GM12892 (cell line): ENCODE results near the gene ATP2A1.
A peak's percentile ranks its signal among the peaks of the same experiment; 100 is the strongest.
"Not testable (repeated sequence)": the region's sequence is repeated elsewhere in the genome, so short reads cannot be mapped to it uniquely, and the experiment has no call there.

ENCODE experiments used
- DNase-seq: peaks from one replicate; pipeline ENCODE4 v3.0.0; 2011; ENCODE audit not compliant: insufficient read length
- FAIRE-seq: peaks from 2 replicates; lab custom pipeline; 2011; peaks lifted over from hg19 to GRCh38; lab: Jason Lieb, UNC
- POLR2A ChIP-seq: IDR thresholded peaks from 2 replicates; pipeline ENCODE4 v1.6.1; 2011; ENCODE audit warnings: low read depth, low read length, control low read depth
- POLR2AphosphoS5 ChIP-seq: IDR thresholded peaks from 2 replicates; pipeline ENCODE4 v1.6.1; 2011; ENCODE audit warnings: low read depth, low read length, control low read depth
- TAF1 ChIP-seq: IDR thresholded peaks from 2 replicates; pipeline ENCODE4 v1.6.1; 2011; ENCODE audit warnings: low read depth, mild to moderate bottlenecking, control low read depth, low read length, borderline replicate concordance

Gene ATP2A1

DNA sequence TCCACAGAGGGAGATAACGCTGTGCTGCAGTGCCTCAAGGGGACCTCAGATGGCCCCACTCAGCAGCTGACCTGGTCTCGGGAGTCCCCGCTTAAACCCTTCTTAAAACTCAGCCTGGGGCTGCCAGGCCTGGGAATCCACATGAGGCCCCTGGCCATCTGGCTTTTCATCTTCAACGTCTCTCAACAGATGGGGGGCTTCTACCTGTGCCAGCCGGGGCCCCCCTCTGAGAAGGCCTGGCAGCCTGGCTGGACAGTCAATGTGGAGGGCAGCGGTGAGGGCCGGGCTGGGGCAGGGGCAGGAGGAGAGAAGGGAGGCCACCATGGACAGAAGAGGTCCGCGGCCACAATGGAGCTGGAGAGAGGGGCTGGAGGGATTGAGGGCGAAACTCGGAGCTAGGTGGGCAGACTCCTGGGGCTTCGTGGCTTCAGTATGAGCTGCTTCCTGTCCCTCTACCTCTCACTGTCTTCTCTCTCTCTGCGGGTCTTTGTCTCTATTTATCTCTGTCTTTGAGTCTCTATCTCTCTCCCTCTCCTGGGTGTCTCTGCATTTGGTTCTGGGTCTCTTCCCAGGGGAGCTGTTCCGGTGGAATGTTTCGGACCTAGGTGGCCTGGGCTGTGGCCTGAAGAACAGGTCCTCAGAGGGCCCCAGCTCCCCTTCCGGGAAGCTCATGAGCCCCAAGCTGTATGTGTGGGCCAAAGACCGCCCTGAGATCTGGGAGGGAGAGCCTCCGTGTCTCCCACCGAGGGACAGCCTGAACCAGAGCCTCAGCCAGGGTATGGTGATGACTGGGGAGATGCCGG lies 54.3 kb downstream of the ATP2A1 start:
- TF ChIP-seq POLR2AphosphoS5 (no peak), TAF1 (no peak), POLR2A (peak; percentile 25; the same call in 1 of the 2 replicates)
- no peak for FAIRE-seq

DNA sequence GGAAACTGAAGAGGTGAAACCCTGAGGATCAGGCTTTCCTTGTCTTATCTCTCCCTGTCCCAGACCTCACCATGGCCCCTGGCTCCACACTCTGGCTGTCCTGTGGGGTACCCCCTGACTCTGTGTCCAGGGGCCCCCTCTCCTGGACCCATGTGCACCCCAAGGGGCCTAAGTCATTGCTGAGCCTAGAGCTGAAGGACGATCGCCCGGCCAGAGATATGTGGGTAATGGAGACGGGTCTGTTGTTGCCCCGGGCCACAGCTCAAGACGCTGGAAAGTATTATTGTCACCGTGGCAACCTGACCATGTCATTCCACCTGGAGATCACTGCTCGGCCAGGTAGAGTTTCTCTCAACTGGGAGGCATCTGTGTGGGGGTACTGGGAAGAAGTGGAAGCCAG lies 54.9 kb downstream of the ATP2A1 start:
- FAIRE-seq (peak; percentile 33), DNase-seq (no peak)
- TF ChIP-seq POLR2AphosphoS5, result no peak
- TF ChIP-seq TAF1, result no peak
- no peak for TF ChIP-seq POLR2A

More for the DNA sequence above, 54.3 kb downstream of the ATP2A1 start:
- DNase-seq, result no peak

DNA sequence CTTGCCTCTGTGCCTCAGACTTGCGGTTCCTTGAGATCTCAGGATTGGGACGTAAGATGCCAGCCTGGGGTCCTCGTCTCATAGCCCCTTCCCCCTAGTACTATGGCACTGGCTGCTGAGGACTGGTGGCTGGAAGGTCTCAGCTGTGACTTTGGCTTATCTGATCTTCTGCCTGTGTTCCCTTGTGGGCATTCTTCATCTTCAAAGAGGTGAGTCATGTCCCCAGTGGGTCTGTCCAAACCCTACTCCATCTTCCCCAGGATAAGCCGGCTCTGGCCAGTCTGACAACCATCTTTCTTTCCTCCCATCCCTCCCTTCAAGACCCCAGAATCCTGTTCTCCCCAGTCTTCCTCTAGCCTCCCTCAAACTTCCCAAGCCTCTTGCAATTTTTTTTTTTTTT lies 57.1 kb downstream of the ATP2A1 start:
- no peak for FAIRE-seq
- no peak for DNase-seq
- TF ChIP-seq POLR2A (no peak), POLR2AphosphoS5 (no peak), TAF1 (no peak)

DNA sequence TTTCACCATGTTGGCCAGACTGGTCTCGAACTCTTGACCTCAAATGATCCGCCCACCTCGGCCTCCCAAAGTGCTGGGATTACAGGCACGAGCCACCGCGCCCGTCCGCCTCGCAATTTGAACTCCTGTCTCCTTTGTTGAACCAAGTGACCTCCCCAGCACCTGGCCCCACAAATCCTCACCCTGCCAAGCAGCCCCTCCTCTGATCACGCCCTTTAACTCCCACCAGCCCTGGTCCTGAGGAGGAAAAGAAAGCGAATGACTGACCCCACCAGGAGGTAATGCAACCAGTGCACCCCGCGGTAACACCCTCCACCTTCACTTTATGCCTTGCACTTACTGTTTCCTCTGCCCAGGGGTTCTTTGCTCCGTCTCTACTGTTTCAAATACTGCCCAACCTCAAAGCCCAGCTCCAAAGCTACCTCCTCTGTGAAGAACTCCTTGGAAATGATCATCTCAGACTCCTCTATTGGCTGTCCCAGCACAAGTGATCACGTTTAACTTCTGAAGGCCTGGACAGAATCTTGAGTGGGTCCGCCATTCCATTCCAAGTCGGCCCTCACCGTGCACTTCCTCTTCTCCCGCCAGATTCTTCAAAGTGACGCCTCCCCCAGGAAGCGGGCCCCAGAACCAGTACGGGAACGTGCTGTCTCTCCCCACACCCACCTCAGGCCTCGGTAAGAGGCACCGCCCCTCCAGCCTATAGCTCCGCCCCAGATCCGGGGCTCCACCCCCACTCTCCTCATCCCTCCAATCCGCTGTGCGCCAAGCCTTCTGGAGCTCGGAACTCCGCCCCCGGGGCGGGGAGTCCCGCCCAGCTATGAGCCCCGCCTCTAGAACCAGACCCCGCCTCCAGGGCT lies 57.9 kb downstream of the ATP2A1 start:
- peak; percentile 17 for FAIRE-seq
- TF ChIP-seq POLR2AphosphoS5 (no peak), TAF1 (no peak), POLR2A (no peak)
- DNase-seq, result peak; percentile 91

DNA sequence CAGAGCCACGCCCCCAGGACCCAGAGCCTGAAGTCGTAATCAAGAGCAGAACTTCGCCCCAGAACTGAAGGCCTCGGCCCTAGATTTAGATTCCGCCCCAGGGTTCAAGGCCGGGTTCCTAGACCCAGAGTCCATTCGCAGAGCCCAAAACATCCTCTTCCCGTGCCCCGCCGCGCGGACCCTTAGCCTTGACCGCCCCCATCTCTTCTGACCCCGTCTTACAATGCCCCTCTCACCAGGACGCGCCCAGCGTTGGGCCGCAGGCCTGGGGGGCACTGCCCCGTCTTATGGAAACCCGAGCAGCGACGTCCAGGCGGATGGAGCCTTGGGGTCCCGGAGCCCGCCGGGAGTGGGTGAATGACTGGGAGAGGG lies 58.5 kb downstream of the ATP2A1 start:
- DNase-seq, result no peak
- FAIRE-seq, result no peak
- TF ChIP-seq POLR2AphosphoS5, result no peak
- TF ChIP-seq POLR2A, result peak; percentile 31; the same call in 1 of the 2 replicates
- no peak for TF ChIP-seq TAF1

DNA sequence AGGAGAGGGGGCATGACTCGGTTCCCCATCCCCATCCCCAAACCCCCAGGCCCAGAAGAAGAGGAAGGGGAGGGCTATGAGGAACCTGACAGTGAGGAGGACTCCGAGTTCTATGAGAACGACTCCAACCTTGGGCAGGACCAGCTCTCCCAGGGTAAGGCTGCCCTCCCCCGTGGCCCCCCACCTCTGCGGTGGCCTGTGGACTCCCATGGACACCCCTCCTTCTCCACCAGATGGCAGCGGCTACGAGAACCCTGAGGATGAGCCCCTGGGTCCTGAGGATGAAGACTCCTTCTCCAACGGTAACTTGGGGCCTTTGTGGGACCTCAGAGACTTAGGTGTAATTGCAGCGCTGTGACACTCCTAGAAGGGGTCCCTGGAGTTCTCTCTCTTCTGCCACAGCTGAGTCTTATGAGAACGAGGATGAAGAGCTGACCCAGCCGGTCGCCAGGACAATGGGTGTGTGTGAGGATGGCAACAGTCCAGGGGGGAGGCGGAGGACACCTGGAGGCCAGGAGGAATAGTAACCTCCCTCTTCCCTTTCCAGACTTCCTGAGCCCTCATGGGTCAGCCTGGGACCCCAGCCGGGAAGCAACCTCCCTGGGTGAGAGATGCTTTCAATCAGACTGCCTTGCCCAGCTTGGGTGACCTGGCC lies 59.1 kb downstream of the ATP2A1 start:
- DNase-seq (no peak), FAIRE-seq (no peak)
- no peak for TF ChIP-seq TAF1

DNA sequence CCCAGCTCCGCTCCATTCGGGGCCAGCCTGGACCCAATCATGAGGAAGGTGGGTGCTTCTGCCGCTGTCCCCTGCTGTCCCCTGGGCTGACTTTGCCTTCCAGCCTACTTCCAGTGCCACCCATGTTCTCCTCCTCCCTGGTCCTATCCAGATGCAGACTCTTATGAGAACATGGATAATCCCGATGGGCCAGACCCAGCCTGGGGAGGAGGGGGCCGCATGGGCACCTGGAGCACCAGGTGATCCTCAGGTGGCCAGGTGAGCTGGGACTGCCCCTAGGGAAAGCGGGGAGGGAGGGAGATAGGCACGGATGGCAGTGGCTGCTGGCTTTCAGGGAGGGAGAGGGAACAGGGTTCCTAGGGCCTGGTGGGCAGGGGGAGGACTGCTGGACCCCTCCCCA lies 60.4 kb downstream of the ATP2A1 start:
- DNase-seq, result no peak
- TF ChIP-seq TAF1 (no peak), POLR2AphosphoS5 (no peak), POLR2A (no peak)
- no peak for FAIRE-seq

DNA sequence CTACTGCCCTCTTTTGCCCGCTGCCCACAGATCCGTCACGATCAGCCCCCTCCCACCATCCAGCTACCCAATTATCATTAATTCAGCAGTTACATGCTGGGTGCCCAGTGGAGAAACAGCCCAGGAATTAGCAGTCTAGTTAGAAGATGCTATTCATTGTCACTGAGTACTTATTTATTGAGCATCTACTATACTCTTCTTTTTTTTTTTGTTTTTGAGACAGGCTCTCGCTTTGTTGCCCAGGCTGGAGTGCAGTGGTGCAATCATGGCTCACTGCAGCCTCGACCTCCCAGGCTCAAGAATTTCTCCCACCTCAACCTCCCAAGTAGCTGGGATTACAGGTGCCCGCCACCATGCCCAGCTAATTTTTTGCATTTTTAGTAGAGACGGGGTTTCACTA lies 61.5 kb downstream of the ATP2A1 start:
- FAIRE-seq, DNase-seq: not testable (repeated sequence)

DNA sequence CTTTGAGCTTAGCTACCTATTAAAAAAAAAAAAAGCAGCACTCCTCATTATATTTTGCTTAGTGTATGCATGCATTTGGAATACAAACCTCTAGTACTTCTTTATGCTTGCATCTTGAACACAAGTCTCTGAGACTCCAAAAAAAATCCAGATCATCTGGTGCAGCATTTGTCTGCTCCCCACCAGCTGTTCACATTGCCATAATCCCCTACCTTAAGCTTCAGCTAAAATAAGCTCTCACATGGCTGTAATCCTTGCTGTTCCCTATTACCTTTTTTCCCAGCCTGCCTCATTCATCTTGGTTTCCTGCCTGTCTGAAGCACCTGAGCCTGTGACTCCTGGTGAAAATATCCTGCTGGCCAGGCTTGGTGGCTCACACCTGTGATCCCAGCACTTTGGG lies 65.0 kb downstream of the ATP2A1 start:
- DNase-seq (no peak), FAIRE-seq (no peak)
- no peak for TF ChIP-seq TAF1
- TF ChIP-seq POLR2AphosphoS5, result no peak
- no peak for TF ChIP-seq POLR2A

DNA sequence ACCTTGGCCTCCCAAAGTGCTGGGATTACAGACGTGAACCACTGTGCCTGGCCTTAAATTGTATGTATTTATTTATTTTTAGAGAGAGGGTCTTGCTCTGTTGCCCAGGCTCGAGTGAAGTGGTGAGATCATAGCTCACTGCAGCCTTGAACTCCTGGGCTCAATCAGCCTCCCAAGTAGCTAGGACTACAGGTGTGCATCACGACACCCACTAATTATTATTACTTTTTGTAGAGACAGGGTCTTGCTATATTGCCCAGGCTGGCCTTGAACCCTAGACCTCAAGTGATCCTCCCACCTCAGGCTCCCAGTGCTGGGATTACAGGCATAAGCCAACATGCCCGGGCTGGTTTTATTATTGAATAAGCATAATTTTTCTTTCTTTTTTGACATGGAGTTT lies 68.4 kb downstream of the ATP2A1 start:
- DNase-seq (no peak), FAIRE-seq (no peak)
- no peak for TF ChIP-seq POLR2AphosphoS5
- no peak for TF ChIP-seq TAF1
- no peak for TF ChIP-seq POLR2A

DNA sequence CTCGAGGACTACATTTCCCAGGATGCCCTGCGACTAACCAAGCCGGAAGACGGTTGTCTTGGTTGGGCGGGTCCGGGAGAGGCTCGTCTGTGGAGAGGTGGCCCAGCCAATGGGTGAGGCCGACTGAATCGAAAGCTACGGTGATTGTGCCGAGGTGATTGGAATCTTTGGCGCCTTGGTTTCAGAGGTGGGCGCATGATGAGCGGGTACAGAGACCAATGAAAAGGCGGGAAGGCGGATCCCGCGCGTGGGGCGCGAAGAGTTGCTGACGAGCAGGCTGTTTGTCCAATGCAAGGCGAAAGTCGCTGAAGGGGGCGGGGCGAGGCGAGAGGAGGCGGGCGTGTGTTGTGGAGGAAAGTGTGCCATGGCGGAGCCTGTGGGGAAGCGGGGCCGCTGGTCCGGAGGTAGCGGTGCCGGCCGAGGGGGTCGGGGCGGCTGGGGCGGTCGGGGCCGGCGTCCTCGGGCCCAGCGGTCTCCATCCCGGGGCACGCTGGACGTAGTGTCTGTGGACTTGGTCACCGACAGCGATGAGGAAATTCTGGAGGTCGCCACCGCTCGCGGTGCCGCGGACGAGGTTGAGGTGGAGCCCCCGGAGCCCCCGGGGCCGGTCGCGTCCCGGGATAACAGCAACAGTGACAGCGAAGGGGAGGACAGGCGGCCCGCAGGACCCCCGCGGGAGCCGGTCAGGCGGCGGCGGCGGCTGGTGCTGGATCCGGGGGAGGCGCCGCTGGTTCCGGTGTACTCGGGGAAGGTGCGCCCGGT lies 72.5 kb downstream of the ATP2A1 start, which contains the start of gene NFATC2IP:
NFATC2IP (plus strand) TSS at position 290 of the 762 bp plus-strand sequence; CDS start at position 365, 75 bp downstream.
- peak; percentile 100 for FAIRE-seq
- TF ChIP-seq POLR2A (peak; percentile 88), POLR2AphosphoS5 (peak; percentile 78), TAF1 (peak; percentile 81)
- peak; percentile 97 for DNase-seq

DNA sequence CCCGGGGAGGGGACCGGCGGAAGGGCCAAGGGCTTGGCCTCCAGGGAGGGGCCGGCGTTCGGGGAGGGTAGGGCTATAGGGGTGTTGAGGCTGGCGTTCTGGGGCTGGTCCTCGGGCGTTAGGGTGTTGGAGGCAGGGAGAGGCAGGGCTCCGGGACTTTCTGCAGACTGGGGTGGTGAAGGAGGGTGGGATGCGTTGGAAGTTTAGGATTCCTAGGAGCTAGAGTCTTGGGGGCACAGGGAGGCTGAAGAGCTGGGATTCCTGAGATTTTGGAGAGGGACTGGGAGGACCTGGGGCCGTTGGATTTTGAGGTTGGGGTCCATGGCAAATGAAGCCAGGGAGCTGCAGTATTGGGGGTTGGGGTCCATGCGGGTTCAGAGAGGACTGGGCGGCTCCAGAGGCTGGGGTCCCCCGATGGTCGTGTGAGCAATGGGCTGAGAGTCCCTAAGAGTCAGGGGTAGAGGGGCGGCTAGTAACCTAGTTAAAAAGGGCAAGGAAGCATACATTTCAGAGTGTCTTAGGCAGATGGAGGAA lies 73.2 kb downstream of the ATP2A1 start:
- no peak for TF ChIP-seq TAF1
- TF ChIP-seq POLR2AphosphoS5, result no peak
- TF ChIP-seq POLR2A, result no peak
- no peak for FAIRE-seq
- no peak for DNase-seq
